ENCODE data around the gene PAX5.
A peak's percentile ranks its signal among the peaks of the same experiment; 100 is the strongest.

DNA sequence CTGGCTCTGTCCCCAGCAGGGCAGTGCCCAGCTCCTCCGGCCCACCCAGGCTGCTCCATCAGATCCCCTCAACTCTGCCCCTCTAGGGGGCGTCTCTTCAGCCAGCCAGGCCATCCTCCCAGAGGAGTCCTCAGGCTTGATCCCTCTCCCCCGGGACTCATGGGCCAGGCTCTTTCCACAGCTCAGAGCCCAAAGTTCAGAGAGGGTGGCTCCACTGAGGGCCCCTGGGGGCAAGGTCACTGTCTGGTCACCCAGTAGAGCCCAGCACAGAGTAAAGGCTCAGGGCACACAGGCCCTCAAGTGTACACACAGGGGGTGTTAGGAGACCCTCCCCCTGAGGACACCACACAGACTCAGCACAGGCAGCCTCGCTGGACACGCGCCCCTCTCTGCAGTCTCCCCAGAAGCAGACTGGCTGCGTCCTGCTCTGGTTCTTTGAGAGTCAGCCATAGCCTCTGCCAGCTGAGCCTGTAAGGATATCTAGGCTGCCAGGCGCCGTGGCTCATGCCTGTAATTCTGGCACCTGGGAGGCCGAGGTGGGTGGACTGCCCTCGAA lies 64.8 kb downstream of the PAX5 start:
- TF ChIP-seq, protein P1, sequence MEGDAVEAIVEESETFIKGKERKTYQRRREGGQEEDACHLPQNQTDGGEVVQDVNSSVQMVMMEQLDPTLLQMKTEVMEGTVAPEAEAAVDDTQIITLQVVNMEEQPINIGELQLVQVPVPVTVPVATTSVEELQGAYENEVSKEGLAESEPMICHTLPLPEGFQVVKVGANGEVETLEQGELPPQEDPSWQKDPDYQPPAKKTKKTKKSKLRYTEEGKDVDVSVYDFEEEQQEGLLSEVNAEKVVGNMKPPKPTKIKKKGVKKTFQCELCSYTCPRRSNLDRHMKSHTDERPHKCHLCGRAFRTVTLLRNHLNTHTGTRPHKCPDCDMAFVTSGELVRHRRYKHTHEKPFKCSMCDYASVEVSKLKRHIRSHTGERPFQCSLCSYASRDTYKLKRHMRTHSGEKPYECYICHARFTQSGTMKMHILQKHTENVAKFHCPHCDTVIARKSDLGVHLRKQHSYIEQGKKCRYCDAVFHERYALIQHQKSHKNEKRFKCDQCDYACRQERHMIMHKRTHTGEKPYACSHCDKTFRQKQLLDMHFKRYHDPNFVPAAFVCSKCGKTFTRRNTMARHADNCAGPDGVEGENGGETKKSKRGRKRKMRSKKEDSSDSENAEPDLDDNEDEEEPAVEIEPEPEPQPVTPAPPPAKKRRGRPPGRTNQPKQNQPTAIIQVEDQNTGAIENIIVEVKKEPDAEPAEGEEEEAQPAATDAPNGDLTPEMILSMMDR (IDR thresholded peaks at IDR 0.05; ENCODE audit: low read depth, low read length, poor library complexity, severe bottlenecking): peak; percentile 68
- TF ChIP-seq EZH2phosphoT487 (IDR thresholded peaks at IDR 0.05; ENCODE audit: borderline replicate concordance, low read length): no peak

Measured in DOHH2 (cell line).